DOHH2 (cell line): ENCODE measurements around the gene SV2B.

Source experiments
- CTCF ChIP-seq: fragments of 200-600 bp; sonication (generic); IDR thresholded peaks from one replicate; pipeline ENCODE4 v1.5.1; 2014; ENCODE audit warnings: antibody characterized with exemption, mild to moderate bottlenecking, low read depth, low read length; ENCODE audit not compliant: poor library complexity, severe bottlenecking
- EZH2phosphoT487 ChIP-seq: fragments of 200-600 bp; sonication (generic); IDR thresholded peaks from 2 replicates; pipeline ENCODE4 v1.6.1; 2017; ENCODE audit warnings: borderline replicate concordance, mild to moderate bottlenecking, antibody characterized with exemption, low read length, moderate library complexity, mixed read lengths

GRCh38 chr15:91223863-91224262 is 123.8 kb downstream of the SV2B start:
- no peak for TF ChIP-seq CTCF
- TF ChIP-seq EZH2phosphoT487 = no peak
